ENCODE data around the gene CACNA2D3.
A peak's percentile ranks its signal among the peaks of the same experiment; 100 is the strongest.

CACNA2D3 gene

GRCh38 chr3:54243056-54243931, 120.9 kb downstream of the CACNA2D3 start:
- DNase-seq, result peak; percentile 82
- Histone ChIP-seq H3K4me2 (ENCODE audit: low read depth, low read length) (peak overlapping the region; percentile 49), H3K9me2 (replicated peaks; ENCODE audit: insufficient read depth, low read length) (no peaks in the 10 kb centered on the region), H4K20me1 (ENCODE audit: insufficient read depth, low read length) (no peaks in the 10 kb centered on the region), H3K36me3 (replicated peaks; ENCODE audit: insufficient read depth, low read length) (no peaks in the 10 kb centered on the region), H3K4me3 (ENCODE audit: low read length) (peak overlapping the region; percentile 45), H3K9me3 (replicated peaks; ENCODE audit: insufficient read depth, low read length) (no peaks in the 10 kb centered on the region), H3K9ac (ENCODE audit: low read length) (peak overlapping the region; percentile 7; the same call in 1 of the 2 replicates), H3K27ac (ENCODE audit: low read length) (no peak overlapping the region), H3K4me1 (ENCODE audit: low read length) (no peaks in the 10 kb centered on the region), H3K79me2 (ENCODE audit: low read length) (no peaks in the 10 kb centered on the region), H3F3A (ENCODE audit: insufficient read depth, low read length) (no peaks in the 10 kb centered on the region), H3K27me3 (replicated peaks; ENCODE audit: insufficient read depth, low read length) (no peaks in the 10 kb centered on the region), H2AFZ (ENCODE audit: low read length) (peak overlapping the region; percentile 92)
- TF ChIP-seq CTCF (IDR thresholded peaks at IDR 0.05; ENCODE audit: low read length) (peak; percentile 17), EZH2phosphoT487 (IDR thresholded peaks at IDR 0.05; ENCODE audit: low read length) (no peak)

GRCh38 chr3:54243960-54244682, 121.8 kb downstream of the CACNA2D3 start:
- TF ChIP-seq EZH2phosphoT487 (IDR thresholded peaks at IDR 0.05; ENCODE audit: low read length) (no peak), CTCF (IDR thresholded peaks at IDR 0.05; ENCODE audit: low read length) (no peak), EZH2 (optimal IDR thresholded peaks at IDR 0.05; ENCODE audit: low read depth, low read length) (no peak)
- peak overlapping the region; percentile 49 for H3K4me2 ChIP-seq (ENCODE audit: low read depth, low read length)
- H3K4me3 ChIP-seq (ENCODE audit: low read length), result peak overlapping the region; percentile 45
- peak overlapping the region; percentile 92 for H2AFZ ChIP-seq (ENCODE audit: low read length)
- no peaks in the 10 kb centered on the region for H3K9me3 ChIP-seq (replicated peaks; ENCODE audit: insufficient read depth, low read length)
- no peaks in the 10 kb centered on the region for H3K79me2 ChIP-seq (ENCODE audit: low read length)
- no peaks in the 10 kb centered on the region for H4K20me1 ChIP-seq (ENCODE audit: insufficient read depth, low read length)
- H3F3A ChIP-seq (ENCODE audit: insufficient read depth, low read length), result no peaks in the 10 kb centered on the region
- H3K9me2 ChIP-seq (replicated peaks; ENCODE audit: insufficient read depth, low read length), result no peaks in the 10 kb centered on the region
- peak overlapping the region; percentile 7; the same call in 1 of the 2 replicates for H3K9ac ChIP-seq (ENCODE audit: low read length)
- no peaks in the 10 kb centered on the region for H3K27me3 ChIP-seq (replicated peaks; ENCODE audit: insufficient read depth, low read length)
- no peak overlapping the region for H3K27ac ChIP-seq (ENCODE audit: low read length)
- peak; percentile 17 for DNase-seq
- H3K36me3 ChIP-seq (replicated peaks; ENCODE audit: insufficient read depth, low read length), result no peaks in the 10 kb centered on the region
- H3K4me1 ChIP-seq (ENCODE audit: low read length), result no peaks in the 10 kb centered on the region

- DNase-seq, result no peak
- Histone ChIP-seq H3K9me3 (replicated peaks; ENCODE audit: insufficient read depth, low read length) (no peaks in the 10 kb centered on the region), H3K4me3 (ENCODE audit: low read length) (no peak overlapping the region), H3K9ac (ENCODE audit: low read length) (no peak overlapping the region), H3K36me3 (replicated peaks; ENCODE audit: insufficient read depth, low read length) (no peaks in the 10 kb centered on the region), H3K4me2 (ENCODE audit: low read depth, low read length) (no peak overlapping the region), H3F3A (ENCODE audit: insufficient read depth, low read length) (no peaks in the 10 kb centered on the region), H3K27me3 (replicated peaks; ENCODE audit: insufficient read depth, low read length) (no peaks in the 10 kb centered on the region), H3K9me2 (replicated peaks; ENCODE audit: insufficient read depth, low read length) (no peaks in the 10 kb centered on the region), H3K27ac (ENCODE audit: low read length) (no peak overlapping the region), H2AFZ (ENCODE audit: low read length) (no peak overlapping the region), H4K20me1 (ENCODE audit: insufficient read depth, low read length) (no peaks in the 10 kb centered on the region), H3K4me1 (ENCODE audit: low read length) (no peaks in the 10 kb centered on the region), H3K79me2 (ENCODE audit: low read length) (no peaks in the 10 kb centered on the region)
- TF ChIP-seq EZH2phosphoT487 (IDR thresholded peaks at IDR 0.05; ENCODE audit: low read length) (no peak), EZH2 (optimal IDR thresholded peaks at IDR 0.05; ENCODE audit: low read depth, low read length) (no peak), CTCF (IDR thresholded peaks at IDR 0.05; ENCODE audit: low read length) (no peak)
Measured at GRCh38 chr3:54251705-54252104, 129.4 kb downstream of the CACNA2D3 start.
